B cell (primary cell): ENCODE measurements around the gene SLIT3.

ENCODE experiments used
- EZH2 ChIP-seq: IDR thresholded peaks from 2 replicates; pipeline ENCODE4 v1.6.1; 2012; ENCODE audit warnings: borderline replicate concordance, low read depth, mild to moderate bottlenecking, moderate library complexity, low read length; ENCODE audit not compliant: insufficient read depth, poor library complexity, severe bottlenecking
- TF ChIP-seq, protein P1 (sequence below): fragments of 200-600 bp; IDR thresholded peaks from one replicate; pipeline ENCODE4 v1.8.0; 2022; ENCODE audit warnings: antibody characterized with exemption, mild to moderate bottlenecking

DNA sequence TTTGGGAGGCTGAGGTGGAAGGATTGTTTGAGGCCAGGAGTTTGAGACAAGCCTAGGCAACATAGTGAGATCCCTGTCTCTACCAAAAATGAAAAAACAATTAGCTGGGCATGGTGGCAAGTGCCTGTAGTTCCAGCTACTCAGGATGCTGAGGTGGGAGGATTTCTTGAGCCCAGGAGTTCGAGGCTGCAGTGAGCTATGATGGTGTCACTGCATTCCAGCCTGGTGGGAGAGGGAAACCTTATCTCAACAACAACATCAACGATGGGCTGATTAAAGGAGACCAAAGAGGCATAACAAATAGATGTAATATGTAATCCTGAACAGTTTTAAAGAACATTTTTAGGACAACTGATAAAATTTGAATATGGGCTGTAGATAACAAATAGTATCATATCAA, 687.5 kb downstream of the SLIT3 start:
- TF ChIP-seq EZH2: no peak
- TF ChIP-seq, protein P1, sequence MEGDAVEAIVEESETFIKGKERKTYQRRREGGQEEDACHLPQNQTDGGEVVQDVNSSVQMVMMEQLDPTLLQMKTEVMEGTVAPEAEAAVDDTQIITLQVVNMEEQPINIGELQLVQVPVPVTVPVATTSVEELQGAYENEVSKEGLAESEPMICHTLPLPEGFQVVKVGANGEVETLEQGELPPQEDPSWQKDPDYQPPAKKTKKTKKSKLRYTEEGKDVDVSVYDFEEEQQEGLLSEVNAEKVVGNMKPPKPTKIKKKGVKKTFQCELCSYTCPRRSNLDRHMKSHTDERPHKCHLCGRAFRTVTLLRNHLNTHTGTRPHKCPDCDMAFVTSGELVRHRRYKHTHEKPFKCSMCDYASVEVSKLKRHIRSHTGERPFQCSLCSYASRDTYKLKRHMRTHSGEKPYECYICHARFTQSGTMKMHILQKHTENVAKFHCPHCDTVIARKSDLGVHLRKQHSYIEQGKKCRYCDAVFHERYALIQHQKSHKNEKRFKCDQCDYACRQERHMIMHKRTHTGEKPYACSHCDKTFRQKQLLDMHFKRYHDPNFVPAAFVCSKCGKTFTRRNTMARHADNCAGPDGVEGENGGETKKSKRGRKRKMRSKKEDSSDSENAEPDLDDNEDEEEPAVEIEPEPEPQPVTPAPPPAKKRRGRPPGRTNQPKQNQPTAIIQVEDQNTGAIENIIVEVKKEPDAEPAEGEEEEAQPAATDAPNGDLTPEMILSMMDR: no peak
